ENCODE results near the gene PKD1.
A peak's percentile ranks its signal among the peaks of the same experiment; 100 is the strongest.

The PKD1 gene

DNA sequence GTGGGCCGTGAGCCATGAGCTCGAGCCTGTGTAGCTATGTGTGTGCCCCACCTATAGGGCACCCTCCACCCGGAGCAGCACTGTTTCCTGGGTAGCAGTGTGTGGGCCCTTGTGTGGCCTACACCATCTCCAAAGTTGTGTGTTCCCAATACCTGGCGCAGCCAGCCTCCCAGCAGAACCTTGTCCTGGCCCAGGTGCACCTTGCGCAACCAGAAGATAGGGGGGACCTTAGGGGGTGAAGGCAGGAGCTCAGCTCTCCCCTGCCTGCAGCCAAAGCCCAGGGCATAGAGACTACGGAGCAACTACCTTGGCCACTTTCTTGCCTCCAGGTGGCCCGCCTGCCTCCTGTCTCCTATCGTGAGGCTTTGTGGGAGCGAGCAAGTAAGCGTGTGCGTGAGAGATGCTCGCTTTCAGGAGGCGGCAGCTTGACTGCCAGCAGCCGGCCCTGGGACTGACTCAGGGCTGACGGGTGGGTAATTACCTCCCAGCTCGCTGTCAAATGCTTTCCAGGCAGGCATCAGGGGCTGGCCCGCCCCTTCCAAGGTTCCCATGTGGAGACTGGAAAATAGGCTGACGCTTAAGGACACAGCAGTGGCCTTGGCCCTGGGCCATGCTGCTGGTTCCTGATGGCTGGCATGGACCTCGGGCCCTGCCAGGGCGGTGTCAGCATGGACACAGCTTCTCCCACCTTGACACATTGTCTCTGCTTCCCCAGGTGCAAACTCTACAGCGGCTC lies 38.9 kb upstream of the PKD1 start:
- H3K27ac Mint-ChIP-seq: no peak overlapping the region
- no peaks in the 10 kb centered on the region for H3K27me3 Mint-ChIP-seq
- peaks cover 45% of the 10 kb centered on the region for H3K36me3 Mint-ChIP-seq
- no peaks in the 10 kb centered on the region for H3K4me1 Mint-ChIP-seq
- ATAC-seq: no peak
- H3K4me3 Mint-ChIP-seq: no peak overlapping the region
- no peaks in the 10 kb centered on the region for H3K9me3 Mint-ChIP-seq

GRCh38 chr16:2173916-2174315 lies 38.2 kb upstream of the PKD1 start:
- Mint-ChIP-seq H3K27ac (no peak overlapping the region), H3K9me3 (no peaks in the 10 kb centered on the region), H3K27me3 (no peaks in the 10 kb centered on the region), H3K36me3 (peaks cover 45% of the 10 kb centered on the region), H3K4me1 (no peaks in the 10 kb centered on the region), H3K4me3 (no peak overlapping the region)
- no peak for ATAC-seq

GRCh38 chr16:2173366-2173765 lies 37.7 kb upstream of the PKD1 start:
- H3K4me1 Mint-ChIP-seq: no peaks in the 10 kb centered on the region
- H3K9me3 Mint-ChIP-seq: no peaks in the 10 kb centered on the region
- no peak overlapping the region for H3K27ac Mint-ChIP-seq
- H3K27me3 Mint-ChIP-seq: no peaks in the 10 kb centered on the region
- no peak for ATAC-seq
- no peak overlapping the region for H3K4me3 Mint-ChIP-seq
- peaks cover 46% of the 10 kb centered on the region for H3K36me3 Mint-ChIP-seq

DNA sequence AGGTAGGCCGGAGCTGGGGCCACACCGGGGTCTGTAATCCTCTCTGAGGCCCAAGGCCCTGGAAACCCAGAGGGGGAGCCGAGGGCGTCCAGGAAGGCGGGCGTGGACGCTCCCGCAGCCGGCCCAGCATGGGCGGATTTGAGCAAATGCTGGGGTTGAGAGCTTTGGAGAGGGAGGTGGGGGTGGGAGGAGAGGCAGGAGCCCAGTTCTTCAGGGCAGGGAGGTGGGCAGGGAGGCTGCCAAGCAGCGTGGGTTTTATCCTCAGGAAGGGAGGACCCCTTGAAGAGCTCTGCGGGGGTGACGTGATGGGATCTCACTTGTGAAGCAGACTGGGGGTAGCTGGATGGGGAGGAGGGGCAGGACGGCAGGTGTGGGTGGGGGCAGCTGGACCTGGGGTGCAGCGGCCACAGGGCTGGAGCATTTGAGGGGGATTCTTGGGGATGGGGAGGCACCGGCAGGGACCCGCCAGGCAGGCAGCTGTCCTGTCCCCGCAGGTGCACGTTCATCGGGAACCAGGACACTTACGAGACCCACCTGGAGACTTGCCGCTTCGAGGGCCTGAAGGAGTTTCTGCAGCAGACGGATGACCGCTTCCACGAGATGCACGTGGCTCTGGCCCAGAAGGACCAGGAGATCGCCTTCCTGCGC lies 37.1 kb upstream of the PKD1 start:
- Mint-ChIP-seq H3K27me3 (no peaks in the 10 kb centered on the region), H3K4me1 (no peaks in the 10 kb centered on the region), H3K36me3 (peaks cover 51% of the 10 kb centered on the region), H3K27ac (no peak overlapping the region), H3K4me3 (no peak overlapping the region), H3K9me3 (no peaks in the 10 kb centered on the region)
- ATAC-seq: no peak

- Mint-ChIP-seq H3K27me3 (no peaks in the 10 kb centered on the region), H3K9me3 (no peaks in the 10 kb centered on the region), H3K4me3 (no peak overlapping the region), H3K4me1 (no peaks in the 10 kb centered on the region), H3K27ac (no peak overlapping the region), H3K36me3 (peaks cover 43% of the 10 kb centered on the region)
- ATAC-seq: no peak
Measured at GRCh38 chr16:2171601-2172178, 36.0 kb upstream of the PKD1 start.

- Mint-ChIP-seq H3K9me3 (no peaks in the 10 kb centered on the region), H3K27ac (no peak overlapping the region), H3K36me3 (peaks cover 43% of the 10 kb centered on the region), H3K4me1 (no peaks in the 10 kb centered on the region), H3K4me3 (no peak overlapping the region), H3K27me3 (no peaks in the 10 kb centered on the region)
- no peak for ATAC-seq
Measured at GRCh38 chr16:2170587-2171435, 35.1 kb upstream of the PKD1 start.

DNA sequence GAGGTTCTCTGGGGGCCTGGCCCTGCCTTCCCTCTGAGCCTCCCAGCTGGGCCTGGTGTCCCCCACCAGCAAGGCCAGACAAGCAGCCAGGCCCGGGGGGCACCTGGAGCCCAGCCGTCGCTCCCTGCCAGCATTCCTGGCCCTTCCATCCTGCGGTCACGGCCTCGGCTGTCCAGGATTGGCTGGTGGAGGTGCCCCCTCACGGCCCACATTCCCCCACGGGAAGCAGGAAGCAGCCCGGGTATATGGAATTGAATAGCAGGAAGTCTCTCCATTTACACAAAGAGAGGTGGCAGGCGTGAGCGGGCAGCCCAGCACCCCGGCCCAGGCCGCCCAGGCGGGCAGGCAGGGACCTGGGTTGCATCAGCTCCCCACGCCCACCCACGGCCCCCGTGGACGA lies 34.4 kb upstream of the PKD1 start:
- Mint-ChIP-seq H3K36me3 (peaks cover 39% of the 10 kb centered on the region), H3K4me3 (no peak overlapping the region), H3K27me3 (no peaks in the 10 kb centered on the region), H3K27ac (no peak overlapping the region), H3K9me3 (no peaks in the 10 kb centered on the region), H3K4me1 (no peaks in the 10 kb centered on the region)
- ATAC-seq: no peak

- no peaks in the 10 kb centered on the region for H3K27me3 Mint-ChIP-seq
- no peak for ATAC-seq
- no peaks in the 10 kb centered on the region for H3K9me3 Mint-ChIP-seq
- H3K27ac Mint-ChIP-seq: no peak overlapping the region
- peaks cover 2% of the 10 kb centered on the region for H3K4me1 Mint-ChIP-seq
- H3K4me3 Mint-ChIP-seq: no peak overlapping the region
- H3K36me3 Mint-ChIP-seq: peaks cover 19% of the 10 kb centered on the region
Measured at GRCh38 chr16:2167068-2167638, 31.5 kb upstream of the PKD1 start.

DNA sequence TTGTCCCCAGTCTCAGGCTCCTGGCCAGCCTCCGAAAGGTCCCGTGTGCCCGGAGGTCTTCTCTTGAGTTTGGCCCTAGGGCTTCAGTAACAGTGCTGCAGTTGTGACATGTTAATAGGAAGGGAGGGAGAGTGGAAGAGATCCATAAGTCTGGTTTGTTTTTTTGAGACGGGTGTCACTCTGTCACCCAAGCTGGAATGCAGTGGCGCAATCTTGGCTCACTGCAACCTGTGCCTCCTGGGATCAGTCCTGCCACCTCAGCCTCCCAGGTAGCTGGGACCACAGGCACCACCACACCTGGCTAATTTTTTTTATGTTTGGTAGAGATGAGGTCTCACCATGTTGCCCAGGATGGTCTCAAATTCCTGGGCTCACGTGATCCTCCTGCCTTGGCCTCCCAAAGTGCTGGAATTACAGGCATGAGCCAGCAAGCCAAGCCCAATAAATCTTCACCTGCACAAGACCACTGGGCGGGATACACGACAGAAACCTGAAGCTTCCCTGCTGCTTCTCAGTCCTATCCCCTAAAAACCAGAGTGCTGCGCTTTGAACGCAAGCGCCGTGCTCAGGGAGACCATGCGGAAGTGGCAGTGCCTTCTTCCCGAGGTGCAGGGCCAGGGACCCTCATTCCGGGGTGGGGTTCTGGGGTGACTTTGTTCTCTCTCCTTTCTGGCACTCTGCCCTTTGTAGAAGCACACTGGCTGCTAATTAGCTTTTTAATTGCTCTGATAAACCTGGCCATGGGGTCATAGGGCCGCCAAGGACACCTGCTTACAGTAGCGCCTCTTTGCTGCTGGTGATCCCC lies 30.8 kb upstream of the PKD1 start:
- Mint-ChIP-seq H3K4me1 (peaks cover 9% of the 10 kb centered on the region), H3K27ac (peak overlapping the region; percentile 73), H3K27me3 (no peaks in the 10 kb centered on the region), H3K36me3 (peaks cover 14% of the 10 kb centered on the region), H3K4me3 (no peak overlapping the region), H3K9me3 (no peaks in the 10 kb centered on the region)
- no peak for ATAC-seq

DNA sequence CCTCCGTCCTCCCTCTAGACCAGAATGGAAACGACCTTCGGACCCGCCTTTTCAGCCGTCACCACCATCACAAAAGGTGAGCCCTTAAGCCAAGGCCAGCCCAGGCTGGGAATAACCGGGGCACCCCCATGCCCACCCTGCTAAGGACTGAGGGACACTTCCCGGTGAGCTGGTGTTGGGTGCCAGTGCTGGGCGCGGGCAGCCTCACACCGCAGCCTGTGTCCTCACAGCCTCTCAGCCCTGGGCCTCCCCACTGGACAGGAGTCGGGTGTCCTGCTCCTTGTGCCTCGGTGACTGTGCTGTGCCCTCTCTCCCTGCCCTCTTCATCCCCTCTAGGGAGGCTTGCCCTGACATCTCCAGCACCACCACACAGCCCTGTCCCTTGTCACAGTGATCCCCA lies 30.2 kb upstream of the PKD1 start:
- ATAC-seq: no peak
- Mint-ChIP-seq H3K36me3 (peaks cover 14% of the 10 kb centered on the region), H3K4me1 (peaks cover 15% of the 10 kb centered on the region), H3K9me3 (no peaks in the 10 kb centered on the region), H3K27ac (peak overlapping the region; percentile 73), H3K27me3 (no peaks in the 10 kb centered on the region), H3K4me3 (no peak overlapping the region)

DNA sequence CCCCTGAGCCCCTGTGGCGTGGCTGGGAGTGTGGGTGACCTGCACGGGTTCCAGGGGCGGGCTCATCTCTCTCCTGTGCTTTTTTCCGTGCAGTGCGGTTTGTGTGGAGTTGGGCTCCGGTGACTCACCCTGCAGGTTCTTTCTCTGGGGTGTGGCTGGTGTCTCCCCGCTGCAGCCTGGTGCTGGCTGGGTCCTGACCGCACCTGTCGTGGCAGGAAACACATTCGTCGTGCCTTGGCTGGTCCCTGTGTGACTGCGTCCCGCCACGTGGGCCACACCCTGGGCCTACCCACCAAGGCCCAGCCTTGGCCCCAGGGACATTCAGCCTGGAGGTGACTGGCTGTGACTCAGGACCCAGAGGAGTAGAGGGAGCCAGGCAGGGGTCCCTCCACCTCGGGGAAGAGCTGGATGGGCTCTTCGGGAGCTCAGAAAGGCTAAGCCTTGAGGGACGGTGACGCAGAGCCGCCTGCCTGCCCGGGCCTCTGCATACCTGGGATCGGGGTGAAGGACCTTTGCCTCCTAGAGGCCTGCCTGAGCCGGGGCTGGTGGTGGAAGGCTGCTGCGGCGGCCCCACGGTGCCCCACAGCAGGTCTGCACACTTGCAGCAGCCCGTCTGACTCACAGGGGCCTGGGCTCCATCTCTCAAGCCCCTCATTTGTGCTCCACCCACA lies 27.6 kb upstream of the PKD1 start:
- Mint-ChIP-seq H3K36me3 (peaks cover 13% of the 10 kb centered on the region), H3K4me1 (peaks cover 35% of the 10 kb centered on the region), H3K9me3 (no peaks in the 10 kb centered on the region), H3K27ac (peak overlapping the region; percentile 82), H3K4me3 (no peak overlapping the region), H3K27me3 (no peaks in the 10 kb centered on the region)
- ATAC-seq: no peak

DNA sequence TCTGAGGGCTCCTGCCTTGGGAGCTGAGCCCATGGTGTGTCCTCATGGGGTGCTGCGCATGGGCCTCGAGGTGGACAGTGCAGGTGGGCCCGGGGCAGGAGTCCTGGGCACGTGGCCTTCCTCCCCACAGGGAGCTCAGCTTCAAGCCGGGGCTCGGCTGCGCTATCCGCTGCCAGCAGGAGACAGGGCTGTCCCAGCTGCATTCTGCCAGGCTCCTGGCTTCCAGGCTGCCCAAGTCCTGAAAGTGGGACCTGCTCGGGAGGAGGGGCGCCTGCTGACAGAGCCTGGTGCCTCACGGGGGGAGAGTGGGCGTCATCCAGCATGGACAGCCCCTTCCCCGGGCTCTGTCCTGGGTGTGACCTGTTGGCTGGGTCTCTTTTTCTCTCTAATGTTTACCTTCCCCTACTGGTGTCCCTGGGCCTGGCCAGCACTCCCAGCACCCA lies 27.0 kb upstream of the PKD1 start:
- H3K4me3 Mint-ChIP-seq: no peak overlapping the region
- peaks cover 7% of the 10 kb centered on the region for H3K36me3 Mint-ChIP-seq
- H3K4me1 Mint-ChIP-seq: peaks cover 41% of the 10 kb centered on the region
- no peak for ATAC-seq
- H3K27ac Mint-ChIP-seq: peak overlapping the region; percentile 82
- no peaks in the 10 kb centered on the region for H3K9me3 Mint-ChIP-seq
- no peaks in the 10 kb centered on the region for H3K27me3 Mint-ChIP-seq

DNA sequence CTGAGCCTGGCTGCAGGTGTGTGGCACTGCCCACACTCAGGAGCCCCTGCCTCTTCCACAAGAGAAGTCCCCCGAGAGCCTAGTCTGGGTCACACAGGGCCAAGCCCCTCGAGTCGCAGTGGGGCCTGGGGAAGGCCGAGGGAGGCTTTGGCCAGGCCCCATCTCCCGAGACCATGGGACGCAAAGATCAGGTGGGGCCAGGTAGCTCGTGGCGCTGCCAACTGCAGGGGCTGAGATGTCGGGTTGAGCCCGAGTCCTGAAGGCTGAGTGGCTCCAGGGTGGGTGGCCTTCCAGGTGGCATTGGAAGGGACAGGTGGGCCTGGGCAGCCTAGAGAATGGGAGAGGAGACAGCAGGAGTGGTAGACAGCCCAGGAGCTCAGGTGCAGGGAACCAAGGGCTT lies 26.2 kb upstream of the PKD1 start:
- ATAC-seq: no peak
- H3K27ac Mint-ChIP-seq: peak overlapping the region; percentile 82

More for the DNA sequence above, 26.2 kb upstream of the PKD1 start:
- Mint-ChIP-seq H3K9me3 (no peaks in the 10 kb centered on the region), H3K4me3 (no peak overlapping the region), H3K27me3 (no peaks in the 10 kb centered on the region), H3K36me3 (peaks cover 6% of the 10 kb centered on the region), H3K4me1 (peaks cover 49% of the 10 kb centered on the region)

All from stimulated activated memory B cell treated with anti-CD40 and anti-IgM and Interleukin-4, amounts not matched to agents 10 μg/mL and 1 μg/mL and 100 μg/mL, for 72 hours (primary cell).